Kidney glomerular epithelial cell (primary cell): ENCODE data around the gene ANO6.
"Not testable (repeated sequence)": the region's sequence is repeated elsewhere in the genome, so short reads cannot be mapped to it uniquely, and the experiment has no call there.

ENCODE experiments used
- DNase-seq: peaks from one replicate; lab custom pipeline; 2025; lab: John Stamatoyannopoulos, UW

Gene ANO6

DNA sequence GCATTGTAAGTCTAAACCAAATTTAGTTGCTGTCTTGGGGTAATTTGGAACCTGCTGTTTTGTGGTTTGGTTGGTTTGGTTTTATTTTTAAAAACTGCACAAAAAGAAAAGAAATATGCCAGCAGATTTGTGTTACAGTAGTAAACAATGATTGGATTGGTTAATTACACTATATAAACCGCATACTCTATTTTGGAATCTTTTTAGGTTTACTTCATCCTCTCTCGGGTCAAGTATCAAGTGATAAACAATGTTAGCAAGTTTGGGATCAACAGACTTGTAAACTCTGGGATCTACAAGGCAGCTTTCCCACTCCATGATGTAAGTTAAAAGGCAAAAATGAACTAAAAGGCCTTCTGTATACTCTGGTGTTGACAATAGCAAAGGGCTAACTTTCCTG is 132.4 kb downstream of the ANO6 start:
- no peak for DNase-seq

DNA sequence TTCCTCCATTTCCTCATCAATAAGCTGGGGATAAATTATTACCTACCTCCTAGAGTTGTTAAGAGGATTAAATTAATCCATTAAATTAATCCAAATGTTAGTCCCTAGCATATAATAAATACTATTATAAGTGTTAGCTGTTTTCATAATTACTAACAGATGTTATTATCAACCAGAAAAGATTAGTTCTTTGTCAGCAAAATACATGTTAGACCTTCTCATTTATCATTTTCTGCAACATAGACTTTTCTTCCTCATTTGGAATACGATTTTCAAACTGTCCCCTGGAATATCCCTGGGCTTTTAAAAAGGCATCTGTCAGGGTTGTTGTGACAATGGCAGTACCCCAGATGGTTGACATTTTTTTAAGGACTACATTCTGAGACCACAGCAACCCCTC is 133.1 kb downstream of the ANO6 start:
- DNase-seq, result no peak

DNA sequence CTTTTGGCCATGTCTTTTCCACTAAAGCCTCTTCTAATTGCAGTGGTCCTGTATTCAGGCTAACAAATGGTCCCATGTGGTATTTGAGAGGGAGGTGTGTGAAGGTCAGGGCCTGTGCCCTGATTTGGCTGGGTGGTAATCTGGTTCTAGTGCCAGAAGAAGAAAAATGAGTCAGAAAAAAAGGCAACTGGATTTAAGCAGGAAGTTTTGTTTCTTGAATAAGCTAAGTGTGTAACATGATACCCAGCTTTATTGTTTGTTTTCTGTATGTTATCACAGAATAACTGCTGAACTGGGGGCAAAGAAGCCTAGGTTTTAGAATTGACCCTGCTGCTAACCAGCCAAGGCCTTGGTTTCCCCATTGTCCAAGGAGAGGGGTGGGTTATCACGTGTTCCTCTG is 134.0 kb downstream of the ANO6 start:
- DNase-seq, result no peak

DNA sequence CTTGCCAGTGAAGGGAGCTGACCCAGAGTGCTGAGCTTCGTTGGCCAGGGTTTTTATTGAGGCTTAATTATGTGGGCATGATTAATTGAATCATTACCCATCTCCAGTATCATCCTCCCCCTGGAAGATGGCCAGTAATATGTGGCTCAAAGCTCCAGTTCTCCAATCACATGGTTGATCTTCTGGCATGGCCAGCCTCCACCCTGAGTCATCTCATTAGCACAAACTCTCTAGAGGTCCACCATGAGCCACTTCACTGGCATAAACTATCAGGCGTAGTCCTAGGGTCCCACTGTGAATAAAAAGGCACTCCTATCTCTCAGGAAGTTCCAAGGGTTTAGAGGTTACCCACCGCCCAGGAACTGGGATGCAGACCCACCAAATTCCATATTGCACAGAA is 135.0 kb downstream of the ANO6 start:
- DNase-seq, result no peak

DNA sequence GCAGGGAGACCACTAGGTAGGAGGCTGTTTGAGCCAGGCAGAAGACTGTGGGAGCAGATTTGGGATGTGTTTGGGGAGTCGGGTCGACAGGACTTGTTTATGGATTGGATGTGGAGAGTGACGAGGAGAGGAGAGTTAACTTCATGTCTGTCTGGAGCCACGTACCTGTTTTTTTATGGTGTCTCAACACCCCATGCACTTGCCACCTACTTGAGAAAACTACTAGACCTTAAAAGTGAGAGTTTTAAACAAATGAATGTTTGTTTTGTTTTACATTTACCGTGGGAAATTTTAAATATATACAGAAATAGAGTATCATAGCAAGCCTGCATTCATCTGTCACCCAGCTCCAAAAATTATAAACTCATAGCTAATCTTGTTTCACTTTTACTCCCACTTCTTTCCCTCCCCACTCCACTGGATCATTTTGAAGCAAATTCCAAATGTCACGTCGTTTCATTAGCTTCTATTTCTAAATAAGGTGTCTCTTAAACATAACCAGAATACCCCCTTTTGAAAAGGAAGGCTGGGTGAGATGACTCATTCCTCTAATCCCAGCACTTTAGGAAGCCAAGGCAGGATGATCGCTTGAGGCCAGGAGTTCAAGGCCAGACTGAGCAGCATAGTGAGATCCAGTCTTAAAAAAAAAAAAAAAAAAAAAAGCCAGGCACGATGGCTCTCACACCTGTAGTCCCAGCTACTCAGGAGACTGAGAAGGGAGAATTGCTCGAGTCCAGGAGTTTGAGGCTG is 136.2 kb downstream of the ANO6 start:
- no peak for DNase-seq

DNA sequence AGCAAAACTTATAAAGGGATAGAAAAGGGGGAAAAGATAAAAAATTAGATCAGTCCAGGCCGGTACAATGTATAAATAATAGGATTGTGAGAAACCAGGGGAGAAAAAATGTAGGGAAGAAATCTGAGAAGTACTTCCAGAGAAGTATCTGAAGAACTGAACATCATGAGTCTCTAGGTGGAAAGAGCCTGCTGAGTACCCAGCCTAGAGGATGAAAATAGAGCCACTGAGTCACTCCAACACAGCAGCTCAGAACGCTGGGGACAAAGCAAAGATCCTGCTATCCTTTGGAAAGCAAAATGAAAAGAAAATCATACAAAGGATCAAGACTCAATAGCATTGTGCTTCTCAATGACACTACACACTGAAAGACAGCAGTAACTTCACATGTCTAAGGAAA is 138.0 kb downstream of the ANO6 start:
- no peak for DNase-seq

DNA sequence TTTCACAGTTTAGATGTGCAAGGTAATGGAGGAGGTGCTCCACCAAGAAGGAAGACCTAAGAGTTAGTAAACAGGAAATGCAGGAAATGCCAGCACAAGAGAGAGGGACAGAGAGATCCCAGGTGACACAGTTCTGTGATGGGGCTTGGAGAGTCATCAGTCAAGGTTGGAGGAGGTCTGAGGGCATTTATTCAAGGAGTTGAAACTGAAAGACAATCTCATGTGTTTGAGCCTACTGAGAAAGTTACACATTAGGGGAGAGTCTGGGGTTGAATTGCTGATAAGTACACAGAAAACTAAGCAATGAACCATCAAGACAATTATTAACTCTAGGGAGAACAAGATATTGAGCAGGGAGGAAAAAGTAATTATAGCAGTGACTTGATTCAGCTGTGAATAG is 138.5 kb downstream of the ANO6 start:
- DNase-seq, result peak; percentile 24

DNA sequence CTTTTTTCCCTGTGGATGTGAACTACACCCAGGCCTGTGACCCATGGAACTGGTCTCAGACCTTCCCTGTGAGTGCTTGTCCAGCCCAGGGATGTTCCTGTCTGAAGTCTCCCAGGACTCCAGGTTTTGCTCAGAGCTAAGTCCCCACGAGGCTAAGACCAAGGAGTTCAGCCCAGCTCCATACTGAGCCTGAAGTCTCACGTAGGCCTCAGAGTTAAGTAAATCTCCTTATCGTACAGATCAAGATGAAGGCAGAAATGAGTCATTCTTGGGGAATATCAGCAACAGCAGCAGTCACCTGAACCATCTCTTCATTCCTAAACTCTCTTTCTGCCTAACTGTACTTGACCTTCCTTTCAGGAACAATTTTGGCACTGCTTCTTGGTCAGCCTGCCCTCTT is 139.8 kb downstream of the ANO6 start:
- DNase-seq, result no peak

DNA sequence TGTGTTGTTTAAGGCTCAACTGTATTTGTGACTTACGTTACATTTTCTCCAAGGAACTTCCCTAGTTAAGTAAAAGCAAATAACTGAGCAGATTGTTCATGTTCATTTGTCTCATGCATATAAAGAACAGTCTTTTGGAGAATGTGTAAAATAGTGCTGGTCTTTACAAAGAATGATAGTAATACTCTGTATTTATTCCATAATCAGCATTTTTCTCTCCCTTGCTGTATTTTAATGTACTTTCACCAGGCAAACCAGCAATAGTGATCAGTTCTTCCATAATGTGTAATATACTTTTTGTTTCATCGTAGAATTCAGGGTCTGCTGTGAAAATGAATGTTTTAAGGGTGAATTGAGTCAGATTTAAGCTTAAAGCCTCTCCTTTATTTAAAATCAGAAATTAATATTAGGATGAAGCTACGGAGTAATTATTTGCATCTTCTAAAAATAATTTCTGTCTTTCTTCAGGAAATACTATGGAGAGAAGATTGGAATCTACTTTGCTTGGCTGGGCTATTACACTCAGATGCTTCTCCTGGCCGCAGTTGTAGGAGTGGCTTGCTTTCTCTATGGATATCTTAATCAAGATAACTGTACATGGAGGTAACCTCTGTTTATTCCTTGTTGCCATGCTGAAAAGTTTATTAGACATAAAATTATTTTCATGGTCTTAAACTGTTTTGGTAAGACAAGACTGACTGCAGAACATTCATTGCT is 141.1 kb downstream of the ANO6 start:
- no peak for DNase-seq

DNA sequence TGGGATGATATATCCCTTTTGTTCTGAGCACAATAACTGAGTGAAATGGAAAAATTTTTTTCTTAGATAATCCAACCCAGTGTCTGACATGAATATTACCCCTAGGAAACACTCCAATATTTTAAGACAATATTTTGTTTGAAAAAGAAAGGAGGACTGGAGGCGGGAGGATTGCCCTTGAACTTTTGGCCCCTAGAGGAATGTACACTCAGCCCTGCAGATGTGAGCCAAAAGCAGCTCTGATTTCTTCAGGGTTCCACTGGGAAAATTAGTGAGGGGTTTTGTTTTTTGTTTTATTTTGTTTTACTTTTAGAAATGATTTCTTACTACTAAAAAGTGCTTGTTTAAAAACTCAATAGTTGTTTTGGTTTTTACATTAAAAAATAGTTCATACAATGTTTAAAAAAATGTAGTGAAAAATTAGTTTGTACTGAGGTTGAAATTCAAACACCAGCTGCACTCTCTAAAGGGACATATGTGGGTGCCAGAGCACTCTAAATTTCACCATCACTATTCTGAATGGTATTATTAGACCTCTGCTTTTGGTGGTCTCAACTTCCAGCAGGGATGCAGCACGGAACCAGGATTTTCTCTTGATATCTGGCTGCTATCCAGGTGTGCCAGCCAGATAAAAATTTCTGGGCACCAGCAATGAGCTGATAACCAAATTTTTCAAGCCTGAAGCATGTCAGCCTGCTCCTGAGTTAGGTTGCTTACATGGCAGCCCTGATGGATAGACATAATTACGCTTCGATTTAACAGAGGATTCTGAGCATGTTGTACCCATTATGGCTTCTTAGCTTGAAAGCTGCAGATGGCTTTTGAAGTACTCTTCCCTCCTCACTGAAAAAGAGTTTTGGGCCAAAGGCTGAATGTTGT is 141.9 kb downstream of the ANO6 start:
- DNase-seq, result no peak

DNA sequence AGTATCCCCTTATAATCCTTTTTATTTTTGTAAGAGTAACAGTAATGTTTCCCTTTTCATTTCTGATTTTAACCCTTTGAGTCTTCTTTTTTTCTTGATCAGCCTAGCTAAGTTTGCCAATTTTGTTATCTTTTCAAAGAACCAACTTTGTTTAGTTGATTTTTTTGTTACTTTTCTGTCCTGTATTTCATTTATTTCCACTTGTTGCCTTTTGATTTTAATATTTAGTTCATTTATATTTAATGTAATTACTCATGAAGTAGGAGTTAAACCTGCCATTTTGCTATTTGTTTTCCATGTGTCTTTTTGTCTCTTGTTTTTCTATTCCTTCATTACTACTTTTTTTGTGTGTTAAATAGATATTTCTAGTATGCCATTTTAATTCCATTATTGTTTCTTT is 146.4 kb downstream of the ANO6 start:
- no peak for DNase-seq

DNA sequence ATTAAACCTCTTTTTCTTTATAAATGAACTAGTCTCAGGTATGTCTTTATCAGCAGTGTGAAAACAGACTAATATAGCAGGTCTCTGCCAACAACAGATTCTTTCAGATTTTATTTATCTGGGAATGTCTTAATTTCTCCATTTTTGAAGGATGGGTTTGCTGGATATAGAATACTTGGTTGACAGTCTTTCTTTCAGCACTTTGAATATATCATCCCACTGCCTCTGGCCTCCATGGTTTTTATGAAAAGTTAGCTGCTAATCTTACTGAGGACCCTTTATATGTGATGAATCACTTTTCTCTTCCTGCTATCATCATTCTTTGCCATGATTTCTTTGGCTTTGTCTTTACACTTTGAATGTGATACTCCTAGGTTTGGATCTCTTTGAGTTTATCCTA is 148.0 kb downstream of the ANO6 start:
- no peak for DNase-seq

DNA sequence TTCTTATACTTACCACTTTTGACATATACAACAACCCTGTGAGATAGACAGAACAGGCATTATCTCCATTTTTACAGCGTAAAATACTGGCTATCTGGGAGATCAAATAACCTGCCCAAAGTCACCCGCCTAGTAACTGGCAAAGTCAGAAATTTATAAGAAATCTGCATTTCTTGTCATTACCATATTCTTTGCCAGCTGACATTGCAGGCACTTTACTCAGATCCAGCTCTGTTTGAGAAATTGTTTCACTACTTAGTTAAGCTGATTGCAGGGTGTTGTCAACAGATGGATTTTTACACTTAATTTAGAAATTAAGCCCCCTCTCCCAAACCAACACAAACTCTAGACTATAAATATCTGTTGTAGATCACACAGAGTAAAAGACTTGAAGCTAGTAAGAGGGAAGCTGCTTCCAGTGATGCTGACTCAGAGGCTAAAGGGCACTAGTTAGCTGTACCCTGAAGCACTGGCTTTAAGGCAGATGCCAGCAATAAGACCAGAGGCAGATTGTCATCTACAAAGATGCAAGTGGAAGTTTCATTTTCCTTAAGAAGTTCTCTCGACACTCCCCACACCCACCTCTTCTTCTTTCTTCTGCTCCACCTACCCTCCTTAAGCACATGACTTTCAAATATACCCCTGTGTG is 153.1 kb downstream of the ANO6 start:
- no peak for DNase-seq

DNA sequence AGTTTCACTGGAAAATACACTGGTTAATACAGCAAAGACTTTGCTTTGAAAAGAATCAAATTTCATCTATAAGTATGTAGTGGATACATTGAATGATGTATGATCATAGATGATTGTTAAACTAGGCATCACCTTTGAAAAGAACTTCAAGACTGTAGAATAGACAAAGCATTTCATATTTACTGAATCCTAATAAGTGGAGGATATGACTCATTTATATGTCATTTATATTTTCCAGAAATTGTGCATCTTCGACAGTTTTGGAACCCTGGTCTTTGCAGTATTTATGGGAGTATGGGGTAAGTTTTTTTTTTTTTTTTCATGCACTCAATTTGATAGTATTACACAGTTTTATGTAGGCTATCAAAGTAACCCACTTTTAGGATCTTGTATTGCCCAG is 161.9 kb downstream of the ANO6 start:
- no peak for DNase-seq

DNA sequence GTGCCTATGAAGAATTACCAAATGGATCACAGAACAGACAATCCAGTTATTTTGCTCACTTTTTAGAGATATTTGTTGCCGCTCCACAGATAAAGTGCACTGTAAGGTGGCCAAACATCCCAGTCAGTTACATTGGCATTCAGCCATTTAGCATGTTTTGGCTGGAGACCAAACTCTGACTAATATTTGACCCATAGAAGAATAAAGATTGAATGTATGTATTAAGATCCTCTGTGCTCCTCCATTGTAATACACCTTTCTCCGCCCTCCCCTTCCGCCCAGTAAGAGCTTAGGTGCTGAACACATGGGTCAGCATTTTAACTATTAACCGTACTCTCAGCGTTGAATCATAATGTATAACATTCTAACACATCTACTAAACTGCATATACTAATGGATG is 163.4 kb downstream of the ANO6 start:
- DNase-seq, result no peak

DNA sequence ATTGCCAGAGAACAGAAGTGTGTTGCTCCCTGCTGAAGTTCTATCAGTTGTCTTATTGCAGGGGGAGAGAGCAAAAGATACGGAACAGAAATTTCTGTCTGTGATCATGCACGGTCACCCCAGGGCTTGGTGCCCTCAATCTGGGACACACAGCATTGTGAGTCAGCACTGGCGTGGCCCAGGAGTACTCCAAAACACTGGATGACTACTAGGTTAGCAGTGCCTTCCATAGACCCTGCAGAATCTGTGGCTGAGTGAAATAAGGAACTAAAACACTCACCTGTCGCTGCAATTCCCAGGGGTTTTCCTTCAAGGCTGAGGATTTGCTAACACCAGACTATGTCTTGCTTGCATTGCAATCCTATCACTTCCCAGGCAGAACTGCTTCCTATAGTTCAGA is 165.5 kb downstream of the ANO6 start:
- DNase-seq, result no peak

DNA sequence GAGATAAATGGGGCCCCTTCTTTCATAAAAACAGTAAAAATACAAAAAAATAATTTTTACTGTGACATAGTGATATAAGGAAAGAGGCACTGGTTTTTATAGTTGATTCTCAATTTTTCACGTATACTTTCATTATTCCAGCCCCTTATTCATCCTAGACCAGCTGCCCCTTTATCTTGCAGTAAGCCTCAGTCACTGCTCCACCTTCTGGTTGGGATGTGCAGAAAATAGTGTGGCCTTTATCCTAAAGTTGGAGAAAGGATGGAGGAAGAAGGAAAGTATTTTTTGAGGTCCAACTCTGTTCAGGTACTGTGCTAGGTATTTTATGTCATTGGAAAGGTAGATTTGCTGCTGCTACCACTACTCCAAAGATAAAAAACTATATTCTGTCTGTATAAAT is 172.7 kb downstream of the ANO6 start:
- no peak for DNase-seq

DNA sequence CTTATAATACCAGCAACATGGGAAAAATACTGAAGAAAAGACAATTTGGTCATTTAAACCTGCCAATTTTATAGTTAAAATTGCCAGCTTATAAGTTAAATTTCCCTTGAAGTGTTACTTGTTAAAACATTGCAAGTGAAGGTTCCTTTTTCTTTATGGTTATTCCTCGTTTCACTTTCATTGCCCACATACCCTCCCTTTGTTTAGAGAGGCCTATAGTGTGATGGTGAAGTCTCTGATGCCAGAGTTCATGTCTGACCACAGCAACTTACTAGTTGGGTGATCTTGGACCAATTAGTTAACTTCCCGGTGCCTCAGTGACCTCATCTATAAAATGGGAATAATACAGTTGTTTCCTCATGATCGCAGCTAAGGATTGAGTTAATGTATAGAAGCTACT is 173.5 kb downstream of the ANO6 start:
- DNase-seq, result no peak

DNA sequence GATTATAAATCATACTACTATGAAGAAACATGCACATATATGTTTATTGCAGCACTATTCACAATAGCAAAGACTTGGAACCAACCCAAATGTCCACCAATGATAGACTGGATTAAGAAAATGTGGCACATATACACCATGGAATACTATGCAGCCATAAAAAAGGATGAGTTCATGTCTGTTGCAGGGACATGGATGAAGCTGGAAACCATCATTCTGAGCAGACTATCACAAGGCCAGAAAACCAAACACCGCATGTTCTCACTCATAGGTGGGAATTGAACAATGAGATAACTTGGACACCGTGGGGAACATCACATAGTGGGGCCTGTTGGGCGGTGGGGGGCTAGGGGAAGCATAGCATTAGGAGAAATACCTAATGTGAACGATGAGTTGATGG is 181.6 kb downstream of the ANO6 start:
- not testable (repeated sequence) for DNase-seq

DNA sequence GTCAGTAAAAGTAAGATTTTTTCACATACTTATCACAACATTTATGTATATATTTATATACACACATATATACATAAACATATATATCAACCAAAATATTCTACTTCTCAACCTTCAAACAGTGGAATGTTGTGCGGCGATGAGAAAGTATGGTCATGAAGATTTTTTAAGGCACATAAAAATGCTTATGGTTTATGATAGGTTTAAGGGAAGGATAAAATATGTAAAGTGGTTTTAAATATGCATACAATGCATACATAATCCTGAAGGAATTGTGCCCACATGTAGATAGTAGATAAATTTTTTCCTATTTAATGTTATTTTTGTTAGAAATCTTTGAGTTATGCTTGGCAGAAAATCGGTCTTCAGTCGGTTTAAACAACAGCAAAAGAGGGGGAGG is 182.7 kb downstream of the ANO6 start:
- DNase-seq, result no peak

DNA sequence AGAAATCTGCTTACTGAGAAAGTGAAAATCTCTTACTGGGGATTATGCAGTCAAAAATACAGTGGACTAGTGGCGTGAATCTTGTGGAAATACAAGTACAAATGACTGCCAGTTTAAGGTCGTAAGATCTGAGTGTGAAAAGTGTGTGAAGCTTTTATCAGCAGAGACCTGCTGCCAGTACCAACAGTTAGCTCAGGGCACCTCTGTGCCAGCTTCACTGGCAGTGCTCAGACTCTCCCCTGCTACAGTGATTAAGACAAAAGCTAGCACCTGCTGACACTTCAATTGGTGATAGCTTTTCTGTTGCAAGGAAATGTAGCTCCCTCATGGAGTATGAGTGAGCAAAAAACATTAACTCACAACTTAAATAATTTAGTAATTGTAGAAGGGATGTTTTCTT is 185.1 kb downstream of the ANO6 start:
- no peak for DNase-seq

DNA sequence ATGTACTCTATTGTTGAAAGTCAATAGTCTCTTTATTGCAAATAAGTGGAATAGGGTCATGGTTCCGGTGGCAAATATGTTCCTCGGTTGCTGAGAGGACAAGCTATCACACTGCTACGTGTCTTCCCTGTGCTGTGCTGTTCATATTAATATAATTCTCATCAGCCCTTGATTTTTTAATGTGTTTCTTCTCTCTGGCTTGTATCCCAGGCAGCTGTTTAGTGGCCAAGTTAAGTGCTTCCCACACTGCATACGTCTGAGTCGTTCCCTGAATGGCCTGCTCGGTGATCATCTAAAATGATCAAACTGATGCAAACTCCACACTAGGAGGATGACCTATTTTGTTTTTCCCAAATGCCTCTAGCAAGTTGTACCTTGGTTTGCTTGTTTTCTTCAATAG is 186.4 kb downstream of the ANO6 start:
- no peak for DNase-seq
